Activated B cell treated with CpG ODN at 0.5 μM for 24 hours (primary cell): ENCODE data around the gene FYN. TPM values are rescaled to one million over a fixed set of nuclear protein-coding genes. Genes with fewer than 3 reads are reported as not detected.

Experiments used
- ATAC-seq: fragments of 200-7000 bp; cut with Tn5 transposase; one replicate; pipeline ENCODE4 v1.10.0; 2021; ENCODE audit warnings: low read depth, mild to moderate bottlenecking, moderate library complexity
- CTCF ChIA-PET: fragments of 350-600 bp; sonication (Branson Sonifier 250); formaldehyde crosslinking; loops from one replicate; lab custom pipeline; 2021; ENCODE audit warnings: antibody characterized with exemption; lab: Charles Lee
- POLR2A ChIA-PET: fragments of 350-600 bp; sonication (Branson Sonifier 250); formaldehyde crosslinking; loops from one replicate; lab custom pipeline; 2021; ENCODE audit warnings: antibody characterized with exemption; lab: Charles Lee
- DNase-seq: peaks from one replicate; pipeline ENCODE4 v3.0.0; 2022
- H3K27ac Mint-ChIP-seq: one replicate; pipeline ENCODE4 v1.8.0; 2020; ENCODE audit warnings: mixed read lengths
- H3K27me3 Mint-ChIP-seq: one replicate; pipeline ENCODE4 v1.8.0; 2021; ENCODE audit warnings: mixed read lengths
- H3K36me3 Mint-ChIP-seq: one replicate; pipeline ENCODE4 v1.8.0; 2021; ENCODE audit warnings: low read depth, mixed read lengths
- H3K4me1 Mint-ChIP-seq: one replicate; pipeline ENCODE4 v1.8.0; 2021; ENCODE audit warnings: mixed read lengths
- H3K4me3 Mint-ChIP-seq: one replicate; pipeline ENCODE4 v1.8.0; 2020; ENCODE audit warnings: mild to moderate bottlenecking, mixed read lengths
- H3K9me3 Mint-ChIP-seq: one replicate; pipeline ENCODE4 v1.8.0; 2020; ENCODE audit warnings: mixed read lengths
- intact Hi-C: fragments of 100-400 bp; cut with micrococcal nuclease; formaldehyde crosslinking; loops from one replicate; pipeline ENCODE4 v1.15.1; 2024
- total RNA-seq: library from RNA; stranded (reverse); gene quantifications from 2 replicates; pipeline ENCODE4 v1.2.3, GENCODE V29; 2022
- TF ChIP-seq, protein P1 (sequence below): fragments of 200-600 bp; IDR thresholded peaks from one replicate; pipeline ENCODE4 v1.8.0; 2022; ENCODE audit warnings: antibody characterized with exemption, mild to moderate bottlenecking

FYN gene
- total RNA-seq, 1 donor from 2014 or later, result 64.7 TPM

DNA sequence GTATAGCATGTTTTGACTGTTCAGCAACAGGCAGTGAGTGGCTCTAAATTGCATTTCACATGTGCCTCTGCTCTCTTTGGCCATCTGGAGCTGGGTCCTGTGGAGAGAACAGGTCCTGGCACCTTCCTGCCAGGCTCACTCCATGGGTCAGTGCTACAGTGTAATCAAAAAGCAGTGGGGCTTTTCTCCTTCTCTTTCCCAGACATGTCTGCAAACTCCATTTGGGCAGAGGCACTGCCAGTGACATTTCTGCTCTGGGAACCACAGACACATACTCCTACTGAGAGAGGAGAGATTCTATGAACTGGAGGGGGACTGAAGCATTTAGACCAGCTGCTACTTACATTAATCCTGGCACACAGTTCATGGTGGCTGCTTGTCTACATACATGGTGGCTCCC lies 199.3 kb downstream of the FYN start:
- intact Hi-C loops, result no loop called here
- H3K9me3 Mint-ChIP-seq, result no peaks in the 10 kb centered on the region
- no peak overlapping the region for H3K27ac Mint-ChIP-seq
- CTCF ChIA-PET, result no interaction called here
- ATAC-seq, result no peak
- H3K4me1 Mint-ChIP-seq, result no peaks in the 10 kb centered on the region
- TF ChIP-seq, protein P1, sequence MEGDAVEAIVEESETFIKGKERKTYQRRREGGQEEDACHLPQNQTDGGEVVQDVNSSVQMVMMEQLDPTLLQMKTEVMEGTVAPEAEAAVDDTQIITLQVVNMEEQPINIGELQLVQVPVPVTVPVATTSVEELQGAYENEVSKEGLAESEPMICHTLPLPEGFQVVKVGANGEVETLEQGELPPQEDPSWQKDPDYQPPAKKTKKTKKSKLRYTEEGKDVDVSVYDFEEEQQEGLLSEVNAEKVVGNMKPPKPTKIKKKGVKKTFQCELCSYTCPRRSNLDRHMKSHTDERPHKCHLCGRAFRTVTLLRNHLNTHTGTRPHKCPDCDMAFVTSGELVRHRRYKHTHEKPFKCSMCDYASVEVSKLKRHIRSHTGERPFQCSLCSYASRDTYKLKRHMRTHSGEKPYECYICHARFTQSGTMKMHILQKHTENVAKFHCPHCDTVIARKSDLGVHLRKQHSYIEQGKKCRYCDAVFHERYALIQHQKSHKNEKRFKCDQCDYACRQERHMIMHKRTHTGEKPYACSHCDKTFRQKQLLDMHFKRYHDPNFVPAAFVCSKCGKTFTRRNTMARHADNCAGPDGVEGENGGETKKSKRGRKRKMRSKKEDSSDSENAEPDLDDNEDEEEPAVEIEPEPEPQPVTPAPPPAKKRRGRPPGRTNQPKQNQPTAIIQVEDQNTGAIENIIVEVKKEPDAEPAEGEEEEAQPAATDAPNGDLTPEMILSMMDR, result no peak
- POLR2A ChIA-PET, result no interaction called here
- no peak overlapping the region for H3K4me3 Mint-ChIP-seq
- H3K36me3 Mint-ChIP-seq, result peaks cover 67% of the 10 kb centered on the region
- DNase-seq, result no peak
- H3K27me3 Mint-ChIP-seq, result no peaks in the 10 kb centered on the region

DNA sequence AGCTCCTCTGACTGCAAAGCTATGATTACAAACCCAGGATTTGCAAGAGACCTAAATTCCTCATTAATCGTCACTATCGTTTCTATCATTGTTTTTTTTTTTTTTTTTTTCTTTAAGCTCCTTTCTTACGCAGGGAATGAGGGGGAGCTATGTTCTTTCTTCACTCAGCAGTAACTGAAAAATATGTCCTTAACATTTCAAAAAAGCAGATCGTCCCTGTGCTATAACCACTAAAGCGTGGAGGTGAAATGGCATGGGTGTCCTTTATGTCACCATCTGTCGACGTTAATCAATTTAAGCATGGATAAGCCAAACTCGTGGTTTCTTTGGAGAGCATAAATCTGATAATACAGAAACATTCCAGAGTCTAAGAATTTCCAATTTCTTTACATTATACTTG lies 199.7 kb downstream of the FYN start:
- Mint-ChIP-seq H3K9me3 (no peaks in the 10 kb centered on the region), H3K27ac (no peak overlapping the region), H3K36me3 (peaks cover 67% of the 10 kb centered on the region), H3K27me3 (no peaks in the 10 kb centered on the region), H3K4me3 (no peak overlapping the region), H3K4me1 (no peaks in the 10 kb centered on the region)
- DNase-seq (no peak), ATAC-seq (no peak)
- ChIA-PET POLR2A (no interaction called here), CTCF (no interaction called here)
- intact Hi-C loops, result no loop called here
- TF ChIP-seq, protein P1, result no peak

DNA sequence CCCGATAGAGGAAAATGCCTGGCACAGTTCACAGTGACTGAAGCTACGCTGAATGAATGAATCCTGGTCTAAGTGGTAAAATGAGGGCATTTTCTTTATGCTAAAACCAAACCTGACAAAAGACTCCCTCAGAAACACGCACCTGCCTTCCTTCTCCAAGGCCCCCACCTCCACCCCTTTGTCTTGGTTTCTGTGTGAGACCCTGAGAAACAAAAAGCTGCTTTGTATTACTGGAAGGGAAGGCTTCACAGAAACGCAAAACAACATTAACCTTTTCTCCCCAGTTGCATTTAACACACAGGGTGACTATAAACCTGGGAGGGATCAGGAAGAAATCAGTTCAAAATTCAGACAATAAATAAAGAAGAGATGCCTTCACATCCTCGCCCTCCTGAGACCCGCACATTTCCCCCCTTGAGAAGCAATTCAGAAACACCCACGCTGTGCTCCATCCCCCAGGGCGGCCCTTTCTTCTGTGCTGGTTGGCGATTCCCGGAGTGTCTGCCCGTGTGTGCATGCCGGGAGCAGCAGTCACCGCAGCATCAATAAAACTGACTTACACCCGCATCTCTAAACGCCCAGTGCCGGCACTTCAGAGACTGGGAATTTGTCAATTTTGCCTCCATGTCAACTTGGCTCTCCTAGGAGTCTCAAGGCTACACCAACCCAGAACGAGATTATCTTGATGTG lies 200.3 kb downstream of the FYN start:
- CTCF ChIA-PET, result no interaction called here
- TF ChIP-seq, protein P1, result no peak
- ATAC-seq, result no peak
- H3K4me3 Mint-ChIP-seq, result no peak overlapping the region
- intact Hi-C loops, result no loop called here
- no peaks in the 10 kb centered on the region for H3K4me1 Mint-ChIP-seq
- peaks cover 68% of the 10 kb centered on the region for H3K36me3 Mint-ChIP-seq
- H3K9me3 Mint-ChIP-seq, result no peaks in the 10 kb centered on the region
- DNase-seq, result no peak
- no peaks in the 10 kb centered on the region for H3K27me3 Mint-ChIP-seq
- POLR2A ChIA-PET, result interaction anchor here (0.6 kb wide), 1 partner anchor 601 kb away, joined by 7 read pairs; no protein-coding TSS in a partner anchor
- H3K27ac Mint-ChIP-seq, result no peak overlapping the region

DNA sequence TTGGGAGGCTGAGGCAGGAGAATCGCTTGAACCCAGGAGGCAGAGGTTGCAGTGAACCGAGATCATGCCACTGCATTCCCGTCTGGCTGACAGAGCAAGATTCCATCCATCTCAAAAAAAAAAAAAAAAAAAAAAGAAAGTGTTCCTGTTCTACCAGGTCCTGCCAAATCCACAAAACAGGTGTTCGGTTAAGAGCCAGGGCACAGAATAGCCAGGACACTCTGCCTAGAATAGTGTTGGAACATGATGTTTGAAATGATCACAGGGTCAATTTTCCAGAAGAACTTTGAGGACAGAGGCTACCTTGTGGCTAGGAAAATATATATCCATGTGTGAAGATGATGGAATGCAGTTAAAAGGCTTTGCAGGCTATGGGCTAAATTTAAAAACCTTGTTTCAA lies 203.9 kb downstream of the FYN start:
- H3K4me1 Mint-ChIP-seq, result no peaks in the 10 kb centered on the region
- ChIA-PET POLR2A (no interaction called here), CTCF (no interaction called here)
- H3K36me3 Mint-ChIP-seq, result peaks cover 70% of the 10 kb centered on the region
- H3K9me3 Mint-ChIP-seq, result no peaks in the 10 kb centered on the region
- H3K27me3 Mint-ChIP-seq, result no peaks in the 10 kb centered on the region
- intact Hi-C loops, result no loop called here
- DNase-seq (no peak), ATAC-seq (no peak)
- H3K4me3 Mint-ChIP-seq, result no peak overlapping the region
- H3K27ac Mint-ChIP-seq, result no peak overlapping the region
- TF ChIP-seq, protein P1, result no peak

DNA sequence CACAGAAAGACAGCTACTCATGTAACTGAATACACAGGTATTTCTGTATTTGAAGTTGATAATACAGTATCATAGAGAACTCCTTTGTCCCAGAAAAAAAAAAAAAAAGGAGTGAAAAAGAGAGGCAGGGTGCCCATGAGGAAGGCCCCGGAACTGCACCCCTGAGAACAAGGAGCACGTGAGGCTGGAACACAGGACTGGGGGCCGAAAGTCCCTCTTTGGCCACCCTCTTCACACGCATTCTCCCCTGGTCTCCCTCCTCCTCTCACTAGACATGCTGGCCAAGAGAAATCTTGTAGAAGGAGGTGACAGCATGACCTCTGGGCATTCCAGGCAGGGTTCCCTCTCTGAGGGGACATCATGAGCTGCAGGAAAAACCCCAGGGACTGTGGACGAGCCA lies 204.8 kb downstream of the FYN start:
- intact Hi-C loops, result no loop called here
- ChIA-PET POLR2A (no interaction called here), CTCF (no interaction called here)
- ATAC-seq (no peak), DNase-seq (no peak)
- TF ChIP-seq, protein P1, result no peak
- Mint-ChIP-seq H3K9me3 (no peaks in the 10 kb centered on the region), H3K4me1 (no peaks in the 10 kb centered on the region), H3K4me3 (no peak overlapping the region), H3K36me3 (peaks cover 62% of the 10 kb centered on the region), H3K27ac (no peak overlapping the region), H3K27me3 (no peaks in the 10 kb centered on the region)
